Stomach (tissue), 9 donors: ENCODE results near the gene VGLL4. TPM values are rescaled to one million over a fixed set of nuclear protein-coding genes. Genes with fewer than 3 reads are reported as not detected.

Experiments
- DNase-seq, 2 donors: peaks; one replicate each; pipeline versions ENCODE4 v3.0.0 to v3.0.0-alpha.2; 2013 to 2019
- H3K27ac ChIP-seq, 5 donors: fragments of 200-600 bp in 4 of 5; sonication (generic) in 4 of 5; one replicate each; pipeline ENCODE4 v1.5.1; 2013 to 2019; ENCODE audit warnings: mild to moderate bottlenecking in 1 of 5, moderate library complexity in 1 of 5
- H3K27me3 ChIP-seq, 3 donors: fragments of 200-600 bp; sonication (generic); one replicate each; pipeline ENCODE4 v1.5.1; 2017 to 2019; ENCODE audit warnings: mixed run types in 1 of 3
- H3K36me3 ChIP-seq, 4 donors: fragments of 200-600 bp; sonication (generic); 1 replicate in 3 of 4; 2 replicates in 1 of 4; pipeline ENCODE4 v1.5.1; 2016 to 2019
- H3K4me1 ChIP-seq, 4 donors: fragments of 200-600 bp; sonication (generic); one replicate each; pipeline ENCODE4 v1.5.1; 2016 to 2019
- H3K4me3 ChIP-seq, 4 donors: fragments of 200-600 bp; sonication (generic) in 3 of 4; one replicate each; pipeline ENCODE4 v1.5.1; 2016 to 2019; ENCODE audit warnings: mild to moderate bottlenecking in 1 of 4
- H3K9me3 ChIP-seq, 4 donors: fragments of 200-600 bp; sonication (generic); one replicate each; pipeline ENCODE4 v1.5.1; 2016 to 2019
- CTCF ChIP-seq, 7 experiments: fragments of 450-650 bp in 4 of 7; fragments of 200-600 bp in 3 of 7; sonication (generic) in 3 of 7; IDR thresholded peaks; one replicate each; pipeline ENCODE4 v1.5.1; 2016 to 2019; ENCODE audit warnings: antibody characterized with exemption in 7 of 7, control low read depth in 2 of 7, mild to moderate bottlenecking in 1 of 7
- EP300 ChIP-seq: sonication (generic); formaldehyde crosslinking; IDR thresholded peaks from one replicate; pipeline ENCODE4 v1.6.1; 2017; ENCODE audit warnings: antibody characterized with exemption
- POLR2A ChIP-seq, 4 donors: fragments of 450-650 bp; IDR thresholded peaks; one replicate each; pipeline ENCODE4 v1.6.1; 2016; ENCODE audit warnings: antibody characterized with exemption in 4 of 4, control low read depth in 2 of 4, mild to moderate bottlenecking in 1 of 4, moderate library complexity in 1 of 4
- POLR2AphosphoS5 ChIP-seq, 3 donors: sonication (generic); formaldehyde crosslinking; IDR thresholded peaks; one replicate each; pipeline ENCODE4 v1.6.1; 2016; ENCODE audit warnings: antibody characterized with exemption in 3 of 3
- WGBS, 5 donors: extraction: QIAGEN DNeasy Blood & Tissue Kit in 3 of 5; methylation state at CpG; one replicate each; pipeline versions ENCODE4 v1.1.5 to v1.1.7; 2013 to 2018; 5-methylcytosine and 5-hydroxymethylcytosine counted together
- intact Hi-C: fragments of 100-400 bp; cut with DNase I; formaldehyde crosslinking; loops from one replicate; pipeline ENCODE4 v1.15.1; 2023; ENCODE audit warnings: low total_unique reads
- polyA plus RNA-seq, 3 donors: library from polyadenylated mRNA; stranded (reverse); fragments of 200-250 nt; gene quantifications; one replicate each; pipeline ENCODE4 v1.2.3, GENCODE V29; 2013
- total RNA-seq, 5 donors: library from RNA; depleted of rRNA; stranded (reverse); fragments of >200 nt; gene quantifications; one replicate each; pipeline versions ENCODE4 v1.1.0 to v1.2.3, GENCODE V29; 2014 to 2016
- donor health status: healthy with polysubstance abuse.
- donor health status: Bipolar disorder and iron deficiency.
- donor health status: healthy.

VGLL4 gene
- total and polyA plus RNA-seq, 8 donors, result 15.2 to 147 (median 43.3) TPM

GRCh38 chr3:11593318-11594034 is 50.2 kb downstream of the VGLL4 start:
- TF ChIP-seq POLR2AphosphoS5 (IDR thresholded peaks at IDR 0.05) (no peak), CTCF (IDR thresholded peaks at IDR 0.05) (no peak), EP300 (no peak), POLR2A (IDR thresholded peaks at IDR 0.05) (no peak)
- DNase-seq, result no peak
- peak overlapping the region in 3 of 5 donors; percentile 39 to 79 (median 78) for H3K27ac ChIP-seq
- H3K4me1 ChIP-seq, result peaks cover 37 to 71% (median 51%) of the 10 kb centered on the region in 4 donors
- 62 to 75% (median 71%) methylated on average over 10 of the region's 10 CpGs for WGBS, 5 donors
- intact Hi-C loops, result no loop called here
- peaks cover 0 to 9% (median 4%) of the 10 kb centered on the region in 4 donors for H3K36me3 ChIP-seq
- H3K4me3 ChIP-seq, result no peak overlapping the region
- no peaks in the 10 kb centered on the region for H3K9me3 ChIP-seq
- H3K27me3 ChIP-seq, result no peaks in the 10 kb centered on the region

- intact Hi-C loops, result no loop called here
- Histone ChIP-seq H3K27ac (peak overlapping the region; percentile 23 to 79 (median 76)), H3K4me3 (no peak overlapping the region), H3K36me3 (peaks cover 0 to 7% (median 3%) of the 10 kb centered on the region in 4 donors), H3K9me3 (no peaks in the 10 kb centered on the region), H3K27me3 (no peaks in the 10 kb centered on the region), H3K4me1 (peaks cover 43 to 71% (median 56%) of the 10 kb centered on the region in 4 donors)
- 47 to 62% (median 57%) methylated on average over 14 of the region's 14 CpGs for WGBS, 5 donors
- DNase-seq, result no peak
- TF ChIP-seq EP300 (no peak), POLR2A (IDR thresholded peaks at IDR 0.05) (no peak), CTCF (IDR thresholded peaks at IDR 0.05) (no peak), POLR2AphosphoS5 (IDR thresholded peaks at IDR 0.05) (no peak)
Measured at GRCh38 chr3:11592445-11593298, 51.0 kb downstream of the VGLL4 start.

GRCh38 chr3:11591391-11592282 is 52.1 kb downstream of the VGLL4 start:
- Histone ChIP-seq H3K27me3 (no peaks in the 10 kb centered on the region), H3K9me3 (no peaks in the 10 kb centered on the region), H3K36me3 (peaks cover 0 to 7% (median 2%) of the 10 kb centered on the region in 4 donors), H3K4me1 (peaks cover 47 to 80% (median 62%) of the 10 kb centered on the region in 4 donors), H3K27ac (peak overlapping the region; percentile 3 to 79 (median 76)), H3K4me3 (no peak overlapping the region)
- peak; percentile 54 to 90 for DNase-seq
- intact Hi-C loops, result no loop called here
- TF ChIP-seq POLR2AphosphoS5 (IDR thresholded peaks at IDR 0.05) (peak in 1 of 3 donors; percentile 48), CTCF (IDR thresholded peaks at IDR 0.05) (no peak), POLR2A (IDR thresholded peaks at IDR 0.05) (no peak)
- WGBS, 5 donors, result 12 to 22% (median 20%) methylated on average over 9 of the region's 9 CpGs

GRCh38 chr3:11591002-11591355 is 52.7 kb downstream of the VGLL4 start:
- no peaks in the 10 kb centered on the region for H3K27me3 ChIP-seq
- intact Hi-C loops, result no loop called here
- H3K9me3 ChIP-seq, result no peaks in the 10 kb centered on the region
- peaks cover 0 to 7% (median 2%) of the 10 kb centered on the region in 4 donors for H3K36me3 ChIP-seq
- peak in 1 of 2 donors; percentile 24 for DNase-seq
- peaks cover 47 to 75% (median 62%) of the 10 kb centered on the region in 4 donors for H3K4me1 ChIP-seq
- H3K27ac ChIP-seq, result peak overlapping the region; percentile 3 to 79 (median 76)
- no peak overlapping the region for H3K4me3 ChIP-seq
- TF ChIP-seq POLR2A (IDR thresholded peaks at IDR 0.05), result no peak
- no peak for TF ChIP-seq POLR2AphosphoS5 (IDR thresholded peaks at IDR 0.05)
- TF ChIP-seq CTCF (IDR thresholded peaks at IDR 0.05), result no peak
- TF ChIP-seq EP300, result no peak
- WGBS, 5 donors, result 36 to 50% (median 41%) methylated on average over 7 of the region's 7 CpGs
